Left ventricle myocardium inferior (tissue), 1 donor: ENCODE results near the gene DLG2. TPM values are rescaled to one million over a fixed set of nuclear protein-coding genes. Genes with fewer than 3 reads are reported as not detected.
"Not testable (repeated sequence)": the region's sequence is repeated elsewhere in the genome, so short reads cannot be mapped to it uniquely, and the experiment has no call there.

Experiments used
- DNase-seq: peaks from one replicate; pipeline ENCODE4 v3.0.0-alpha.2; 2020
- H3K27ac ChIP-seq: fragments of 200-600 bp; replicated peaks from 2 replicates; pipeline ENCODE4 v1.8.0; 2021
- H3K27me3 ChIP-seq: fragments of 200-600 bp; 2 replicates; pipeline ENCODE4 v1.8.0; 2021; ENCODE audit warnings: low read depth
- H3K36me3 ChIP-seq: fragments of 200-600 bp; 2 replicates; pipeline ENCODE4 v1.8.0; 2021
- H3K4me1 ChIP-seq: fragments of 200-600 bp; 2 replicates; pipeline ENCODE4 v1.8.0; 2021
- H3K4me3 ChIP-seq: fragments of 200-600 bp; 2 replicates; pipeline ENCODE4 v1.8.0; 2021; ENCODE audit warnings: mild to moderate bottlenecking, moderate library complexity
- H3K9me3 ChIP-seq: fragments of 200-600 bp; replicated peaks from 2 replicates; pipeline ENCODE4 v1.8.0; 2021
- CTCF ChIP-seq: fragments of 200-600 bp; IDR thresholded peaks from 2 replicates; pipeline ENCODE4 v1.8.0; 2021; ENCODE audit warnings: antibody characterized with exemption, mild to moderate bottlenecking, borderline replicate concordance
- intact Hi-C: fragments of 100-400 bp; cut with micrococcal nuclease; formaldehyde crosslinking; loops from one replicate; pipeline ENCODE4 v1.11.0; 2022
- total RNA-seq: library from RNA; stranded (reverse); fragmentation: NEBNext Ultra II Directional; extraction: Animal tissue kit (Norgen Biotek cat#: 25700); gene quantifications from one replicate; pipeline ENCODE4 v1.2.1, GENCODE V29; 2021
- donor health status: DM: no; HTN: yes; CAD: no; lungs with severe emphysema.

The DLG2 gene
- total RNA-seq, 1 donor from 2014 or later: 6.5 TPM

GRCh38 chr11:83438438-83438837 lies 2188.7 kb downstream of the DLG2 start:
- Histone ChIP-seq H3K4me1 (no peaks in the 10 kb centered on the region), H3K4me3 (no peak overlapping the region), H3K27me3 (no peaks in the 10 kb centered on the region), H3K9me3 (no peaks in the 10 kb centered on the region), H3K36me3 (no peaks in the 10 kb centered on the region), H3K27ac (no peak overlapping the region)
- no peak for TF ChIP-seq CTCF
- intact Hi-C loops: no loop called here
- no peak for DNase-seq

GRCh38 chr11:83437939-83438338 lies 2189.2 kb downstream of the DLG2 start:
- H3K4me1 ChIP-seq: no peaks in the 10 kb centered on the region
- H3K4me3 ChIP-seq: no peak overlapping the region
- TF ChIP-seq CTCF: no peak
- no peaks in the 10 kb centered on the region for H3K9me3 ChIP-seq
- H3K27ac ChIP-seq: no peak overlapping the region
- intact Hi-C loops: no loop called here
- DNase-seq: no peak
- no peaks in the 10 kb centered on the region for H3K27me3 ChIP-seq
- H3K36me3 ChIP-seq: no peaks in the 10 kb centered on the region

DNA sequence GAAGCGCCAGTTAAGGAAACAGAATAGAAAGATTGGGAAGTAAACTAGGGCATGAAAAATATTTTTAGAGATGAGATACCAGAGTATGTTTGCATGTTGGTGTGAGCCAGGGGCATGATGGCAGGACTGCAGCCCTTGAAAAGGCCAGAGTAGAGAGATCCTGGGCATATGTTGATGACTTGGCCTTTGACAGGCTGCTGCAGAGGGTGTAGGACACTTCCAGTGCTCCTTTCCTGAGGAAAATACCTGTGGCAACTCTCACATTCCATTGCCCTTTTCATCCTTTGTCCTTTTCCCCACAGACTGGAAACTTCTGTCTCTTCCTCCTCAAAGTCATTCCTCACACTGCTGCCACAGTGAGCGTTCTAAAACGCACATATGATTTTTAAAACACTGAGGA lies 2190.3 kb downstream of the DLG2 start:
- Histone ChIP-seq H3K9me3 (no peaks in the 10 kb centered on the region), H3K36me3 (no peaks in the 10 kb centered on the region), H3K27ac (no peak overlapping the region), H3K27me3 (no peaks in the 10 kb centered on the region), H3K4me1 (no peaks in the 10 kb centered on the region), H3K4me3 (no peak overlapping the region)
- intact Hi-C loops: no loop called here
- DNase-seq: no peak
- TF ChIP-seq CTCF: no peak

DNA sequence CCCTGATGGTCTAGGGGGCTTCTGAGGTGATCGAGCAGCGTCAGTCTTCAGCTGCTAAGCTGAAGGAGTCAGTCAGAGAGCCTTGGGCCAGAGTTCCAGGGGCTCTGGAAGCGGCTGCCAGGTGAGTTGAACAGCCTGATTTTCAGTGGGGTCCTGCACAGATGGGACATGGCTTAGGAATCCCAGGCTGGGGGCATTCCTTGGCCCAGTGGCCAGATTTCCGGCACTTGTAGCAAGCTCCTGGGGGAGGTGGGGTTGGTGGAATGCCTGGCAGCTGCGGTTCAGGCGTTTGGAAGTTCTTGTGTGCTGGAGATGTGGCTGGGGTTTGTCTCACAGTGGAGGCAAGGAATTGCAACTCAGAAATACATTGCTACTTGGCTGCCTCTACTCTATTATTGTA lies 2192.3 kb downstream of the DLG2 start:
- intact Hi-C loops: not testable (repeated sequence)

DNA sequence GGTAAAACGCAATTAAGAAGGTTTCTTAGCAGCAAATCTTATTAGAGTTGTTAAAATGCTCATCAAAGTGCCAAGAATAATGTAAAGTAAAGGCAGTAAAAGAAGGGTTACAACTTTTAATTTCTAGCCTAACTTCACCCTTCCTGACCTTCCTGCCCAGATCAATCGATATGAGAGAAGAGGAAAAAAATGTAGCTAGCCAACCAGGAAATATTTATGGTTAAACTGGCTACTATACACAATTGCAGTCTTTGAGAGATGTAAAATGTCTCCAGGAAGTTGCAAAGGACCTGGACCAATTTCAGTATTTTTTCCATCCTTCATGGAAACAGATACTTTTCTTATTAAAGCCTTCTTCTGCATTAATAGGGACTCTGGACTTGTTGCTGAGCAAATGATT lies 2199.2 kb downstream of the DLG2 start:
- no peaks in the 10 kb centered on the region for H3K36me3 ChIP-seq
- DNase-seq: no peak
- H3K4me1 ChIP-seq: no peaks in the 10 kb centered on the region
- no peak overlapping the region for H3K27ac ChIP-seq
- intact Hi-C loops: no loop called here
- no peak overlapping the region for H3K4me3 ChIP-seq
- peaks cover 2% of the 10 kb centered on the region for H3K9me3 ChIP-seq
- no peaks in the 10 kb centered on the region for H3K27me3 ChIP-seq
- no peak for TF ChIP-seq CTCF

More for the DNA sequence above, 2192.3 kb downstream of the DLG2 start:
- H3K36me3 ChIP-seq, H3K27me3 ChIP-seq, H3K9me3 ChIP-seq, H3K27ac ChIP-seq, H3K4me3 ChIP-seq, DNase-seq, H3K4me1 ChIP-seq: not testable (repeated sequence)

- intact Hi-C loops: no loop called here
- H3K27me3 ChIP-seq: no peaks in the 10 kb centered on the region
- DNase-seq: no peak
- H3K4me3 ChIP-seq: no peak overlapping the region
- H3K9me3 ChIP-seq: peaks cover 6% of the 10 kb centered on the region
- TF ChIP-seq CTCF: no peak
- no peak overlapping the region for H3K27ac ChIP-seq
- H3K4me1 ChIP-seq: no peaks in the 10 kb centered on the region
- H3K36me3 ChIP-seq: no peaks in the 10 kb centered on the region
Observed at GRCh38 chr11:83427501-83427900, 2199.6 kb downstream of the DLG2 start.
